HG02852 (cell line): ENCODE results near the gene SLC36A4.
"Not testable (repeated sequence)": the region's sequence is repeated elsewhere in the genome, so short reads cannot be mapped to it uniquely, and the experiment has no call there.

Source experiments
- ATAC-seq: cut with Tn5 transposase; IDR thresholded peaks from one replicate; pipeline ENCODE4 v1.9.1; 2021; ENCODE audit warnings: mild to moderate bottlenecking, moderate library complexity; ENCODE audit not compliant: unreplicated experiment

SLC36A4 gene

DNA sequence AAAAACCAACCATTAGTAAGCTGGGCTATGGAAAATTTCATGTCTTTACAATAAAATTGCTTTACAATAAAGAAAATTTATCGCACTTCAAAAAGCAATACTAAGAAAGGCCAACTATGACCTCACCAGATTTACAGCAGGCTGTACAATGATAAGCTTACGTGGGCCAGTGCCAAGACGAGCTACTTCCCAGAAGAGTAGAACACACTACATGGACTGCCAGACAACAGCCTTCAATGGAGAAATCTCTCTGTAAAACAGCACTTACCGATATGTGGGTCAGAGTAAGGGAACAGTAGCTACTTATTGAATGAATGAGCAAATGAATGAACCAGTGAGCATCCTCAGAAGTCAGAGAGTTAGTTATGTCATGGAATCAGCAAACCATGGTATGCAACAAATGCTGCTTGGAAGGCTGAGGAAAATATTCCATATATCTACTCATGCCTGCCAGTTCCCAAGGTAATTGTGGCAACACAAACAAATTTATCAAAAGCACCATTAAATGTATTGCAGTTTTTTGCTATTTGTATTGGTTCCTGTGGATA lies 74.4 kb downstream of the SLC36A4 start:
- ATAC-seq = no peak

- ATAC-seq = no peak
Observed at GRCh38 chr11:93122535-93123235, 75.1 kb downstream of the SLC36A4 start.

GRCh38 chr11:93118276-93118675 lies 79.5 kb downstream of the SLC36A4 start:
- ATAC-seq = no peak

DNA sequence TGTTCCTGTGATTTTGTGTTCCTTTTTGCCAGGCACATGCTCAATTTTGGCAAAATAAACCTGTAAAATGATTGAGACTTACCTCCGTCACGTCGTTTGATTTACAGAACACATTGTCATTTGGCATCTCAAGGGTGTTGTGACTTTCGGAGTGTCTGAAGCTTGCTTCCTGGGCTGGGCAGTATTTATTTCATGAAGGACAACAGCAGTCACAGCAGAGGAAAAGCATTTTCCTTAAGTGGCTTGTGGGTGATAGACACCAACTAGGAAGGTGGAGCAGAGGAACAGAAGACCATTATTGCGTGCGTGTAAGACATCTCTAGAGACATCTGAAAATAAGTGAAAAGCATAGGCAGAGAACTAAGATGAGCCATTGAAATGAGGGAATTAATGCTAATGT lies 80.2 kb downstream of the SLC36A4 start:
- ATAC-seq = no peak

GRCh38 chr11:93116641-93117441 lies 81.0 kb downstream of the SLC36A4 start:
- ATAC-seq = no peak

- ATAC-seq = no peak
Observed at GRCh38 chr11:93114304-93114703, 83.5 kb downstream of the SLC36A4 start.

GRCh38 chr11:93113824-93114223 lies 84.0 kb downstream of the SLC36A4 start:
- ATAC-seq = no peak

- not testable (repeated sequence) for ATAC-seq
Observed at GRCh38 chr11:93111147-93111546, 86.6 kb downstream of the SLC36A4 start.

DNA sequence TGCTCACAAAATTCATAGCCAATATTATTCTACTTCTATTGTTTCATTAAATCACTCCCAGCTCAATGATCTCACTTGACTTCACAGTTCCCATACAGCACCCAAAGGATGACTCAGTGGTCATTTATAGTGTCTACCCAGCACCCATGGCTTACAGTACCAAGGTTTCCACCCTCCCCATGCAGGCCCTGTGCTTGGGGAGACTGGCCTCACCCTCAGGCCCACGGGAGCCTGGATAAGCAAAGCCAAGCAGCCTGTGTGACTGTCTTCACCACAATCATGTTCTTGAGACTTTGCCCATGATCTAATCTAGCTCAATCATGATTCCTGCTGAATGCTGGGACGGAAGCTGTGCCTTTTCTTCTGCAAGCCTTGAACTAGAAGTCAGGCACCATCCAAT lies 97.6 kb downstream of the SLC36A4 start:
- ATAC-seq = no peak

DNA sequence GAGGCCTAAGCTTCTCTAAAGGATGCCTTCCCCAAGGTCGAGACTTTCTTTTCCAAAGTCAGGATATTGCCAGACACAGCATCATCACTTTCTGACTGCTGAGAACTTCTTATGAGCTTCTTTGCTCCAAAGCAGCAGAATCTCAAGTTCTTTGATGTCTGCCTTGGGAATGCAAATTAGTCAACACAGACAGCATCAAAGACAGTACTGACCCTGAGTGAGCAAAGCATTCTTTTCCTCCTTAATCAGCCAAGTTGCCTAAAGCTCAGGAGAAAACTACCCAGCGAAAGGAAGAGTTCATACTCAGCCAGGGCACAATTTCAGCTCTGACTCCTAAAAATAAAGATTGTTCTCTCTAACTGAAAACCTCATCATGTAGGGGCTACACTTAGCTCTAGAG lies 98.0 kb downstream of the SLC36A4 start:
- no peak for ATAC-seq
